ENCODE data around the gene ANK2. TPM values are rescaled to one million over a fixed set of nuclear protein-coding genes. Genes with fewer than 3 reads are reported as not detected.

ANK2 gene
- total RNA-seq, 2 experiments from 2014 or later = 0.38 to 4.0 TPM

- Histone ChIP-seq H3K9me2 (ENCODE audit: insufficient read depth, low read length) (no peaks in the 10 kb centered on the region), H3K4me2 (ENCODE audit: low read length) (no peak overlapping the region), H3K27ac (ENCODE audit: low read depth, low read length, poor library complexity, severe bottlenecking) (no peak overlapping the region), H3K79me2 (ENCODE audit: insufficient read depth, low read depth, low read length) (no peaks in the 10 kb centered on the region), H3K4me3 (ENCODE audit: low read depth, low read length, poor library complexity, severe bottlenecking) (no peak overlapping the region), H3K9me3 (ENCODE audit: low read length) (no peaks in the 10 kb centered on the region), H4K20me1 (ENCODE audit: insufficient read depth, low read length) (no peaks in the 10 kb centered on the region), H3K36me3 (ENCODE audit: insufficient read depth, low read length) (no peaks in the 10 kb centered on the region), H2AFZ (ENCODE audit: low read length) (no peak overlapping the region), H3K4me1 (ENCODE audit: insufficient read depth, low read length, poor library complexity, severe bottlenecking) (no peaks in the 10 kb centered on the region)
- no peak for DNase-seq (ENCODE audit: low spot score)
- BruUV-seq (replicated peaks) = no TSS peak
- POLR2A ChIA-PET = no interaction called here
- CTCF ChIA-PET (ENCODE audit: unreplicated experiment) = no interaction called here
- no peak for TF ChIP-seq EZH2phosphoT487 (IDR thresholded peaks at IDR 0.05; ENCODE audit: borderline replicate concordance, low read depth, low read length)
- no peak for TF ChIP-seq CTCF (conservative IDR thresholded peaks at IDR 0.05; ENCODE audit: low read length)
- intact Hi-C loops (cut with micrococcal nuclease; ENCODE audit: unreplicated experiment) = no loop called here
Measured at GRCh38 chr4:113145147-113145518, 95.7 kb downstream of the ANK2 start.

- Histone ChIP-seq H3K4me3 (ENCODE audit: low read depth, low read length, poor library complexity, severe bottlenecking) (no peak overlapping the region), H3K27ac (ENCODE audit: low read depth, low read length, poor library complexity, severe bottlenecking) (no peak overlapping the region), H3K4me1 (ENCODE audit: insufficient read depth, low read length, poor library complexity, severe bottlenecking) (no peaks in the 10 kb centered on the region), H4K20me1 (ENCODE audit: insufficient read depth, low read length) (no peaks in the 10 kb centered on the region), H2AFZ (ENCODE audit: low read length) (no peak overlapping the region), H3K4me2 (ENCODE audit: low read length) (no peak overlapping the region), H3K9me2 (ENCODE audit: insufficient read depth, low read length) (no peaks in the 10 kb centered on the region), H3K36me3 (ENCODE audit: insufficient read depth, low read length) (no peaks in the 10 kb centered on the region), H3K9me3 (ENCODE audit: low read length) (no peaks in the 10 kb centered on the region), H3K79me2 (ENCODE audit: insufficient read depth, low read depth, low read length) (no peaks in the 10 kb centered on the region)
- intact Hi-C loops (cut with micrococcal nuclease; ENCODE audit: unreplicated experiment) = no loop called here
- TF ChIP-seq CTCF (conservative IDR thresholded peaks at IDR 0.05; ENCODE audit: low read length) (no peak), EZH2phosphoT487 (IDR thresholded peaks at IDR 0.05; ENCODE audit: borderline replicate concordance, low read depth, low read length) (no peak)
- DNase-seq (ENCODE audit: low spot score) = no peak
- BruUV-seq (replicated peaks) = no TSS peak
- CTCF ChIA-PET (ENCODE audit: unreplicated experiment) = no interaction called here
- POLR2A ChIA-PET = no interaction called here
Measured at GRCh38 chr4:113145519-113146291, 96.3 kb downstream of the ANK2 start.

GRCh38 chr4:113146876-113147358 lies 97.5 kb downstream of the ANK2 start:
- BruUV-seq (replicated peaks) = no TSS peak

More at GRCh38 chr4:113146876-113147358, 97.5 kb downstream of the ANK2 start:
- CTCF ChIA-PET (ENCODE audit: unreplicated experiment) = no interaction called here
- Histone ChIP-seq H3K4me1 (ENCODE audit: insufficient read depth, low read length, poor library complexity, severe bottlenecking) (no peaks in the 10 kb centered on the region), H3K4me3 (ENCODE audit: low read depth, low read length, poor library complexity, severe bottlenecking) (no peak overlapping the region), H3K4me2 (ENCODE audit: low read length) (no peak overlapping the region), H2AFZ (ENCODE audit: low read length) (peak overlapping the region; percentile 1; the same call in 1 of the 2 replicates), H3K9me2 (ENCODE audit: insufficient read depth, low read length) (no peaks in the 10 kb centered on the region), H3K79me2 (ENCODE audit: insufficient read depth, low read depth, low read length) (no peaks in the 10 kb centered on the region), H3K27ac (ENCODE audit: low read depth, low read length, poor library complexity, severe bottlenecking) (no peak overlapping the region), H3K9me3 (ENCODE audit: low read length) (no peaks in the 10 kb centered on the region), H3K36me3 (ENCODE audit: insufficient read depth, low read length) (no peaks in the 10 kb centered on the region), H4K20me1 (ENCODE audit: insufficient read depth, low read length) (no peaks in the 10 kb centered on the region)
- POLR2A ChIA-PET = interaction anchor here (1.2 kb wide), 1 partner anchor 8 kb away, joined by 4 read pairs; no protein-coding TSS in a partner anchor
- intact Hi-C loops (cut with micrococcal nuclease; ENCODE audit: unreplicated experiment) = no loop called here
- DNase-seq (ENCODE audit: low spot score) = no peak
- TF ChIP-seq EZH2phosphoT487 (IDR thresholded peaks at IDR 0.05; ENCODE audit: borderline replicate concordance, low read depth, low read length) (no peak), CTCF (conservative IDR thresholded peaks at IDR 0.05; ENCODE audit: low read length) (no peak)
